ENCODE results near the gene RAPGEF6.
"Not testable (repeated sequence)": the region's sequence is repeated elsewhere in the genome, so short reads cannot be mapped to it uniquely, and the experiment has no call there.

The RAPGEF6 gene

DNA sequence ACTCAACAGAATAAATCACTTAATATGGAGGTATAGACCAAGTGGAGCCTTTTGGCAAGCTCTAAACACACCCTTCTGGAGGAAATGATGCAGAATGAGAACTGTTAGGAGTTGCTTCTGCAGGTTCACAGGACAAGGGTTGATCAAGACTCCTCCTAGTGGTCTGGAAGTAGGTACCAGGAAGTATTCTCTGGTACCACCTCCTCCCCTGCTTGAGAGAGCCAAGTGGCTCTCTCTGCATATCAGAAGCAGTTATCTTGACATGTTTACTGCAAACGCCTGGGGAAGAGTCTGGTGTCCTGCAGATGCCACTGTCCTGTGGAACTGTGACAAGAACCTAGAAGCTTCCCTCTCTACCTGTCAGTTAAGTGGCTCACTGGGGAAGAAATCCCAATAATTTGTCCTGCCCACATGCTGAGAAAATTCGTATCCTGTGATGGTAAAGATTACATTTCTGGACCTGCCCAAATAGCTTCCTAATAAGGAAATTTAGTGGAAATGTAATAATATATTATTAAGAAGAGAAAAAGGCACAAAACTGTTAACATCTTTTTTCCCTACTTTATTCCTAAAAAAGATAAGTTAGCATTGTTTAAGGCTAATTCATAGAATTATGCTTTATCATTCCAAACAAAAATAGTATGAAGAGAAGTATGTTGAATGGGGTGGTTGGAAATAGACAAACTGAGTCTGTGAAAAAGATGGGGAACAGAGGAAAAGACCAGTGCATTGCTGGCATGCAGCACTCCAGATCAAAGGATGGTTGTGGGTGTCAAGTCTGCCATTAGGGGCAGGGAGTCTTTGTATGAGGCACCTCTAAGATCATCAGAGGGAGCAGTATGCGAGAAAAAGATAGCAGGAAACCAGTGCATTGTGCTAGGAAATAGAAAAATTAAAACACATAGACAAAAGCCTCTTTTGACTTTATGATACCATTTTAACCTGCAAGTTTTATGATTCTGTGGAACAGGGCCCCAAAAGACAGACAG is 252.3 kb downstream of the RAPGEF6 start:
- no peak for DNase-seq

DNA sequence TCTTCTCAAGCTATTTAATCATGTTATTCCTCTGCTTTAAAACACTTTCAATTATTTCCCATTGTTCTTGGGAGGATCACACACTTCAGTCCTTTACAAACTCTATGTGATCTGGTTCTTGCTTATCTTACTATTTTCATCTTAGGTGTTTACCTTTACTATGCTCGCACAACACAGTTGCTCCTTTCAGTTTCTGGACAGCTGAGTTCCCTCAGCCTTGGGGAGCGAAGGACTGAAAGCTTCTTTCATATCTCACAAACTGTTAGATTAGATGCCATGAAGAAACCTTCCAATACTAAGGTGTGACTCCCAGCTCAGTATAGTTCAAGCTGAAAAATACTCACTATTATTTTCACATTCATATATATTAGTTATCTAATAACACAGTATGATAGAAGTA is 253.3 kb downstream of the RAPGEF6 start:
- no peak for DNase-seq

GRCh38 chr5:131381021-131381420 is 254.0 kb downstream of the RAPGEF6 start:
- no peak for DNase-seq

- not testable (repeated sequence) for DNase-seq
Observed at GRCh38 chr5:131380238-131380637, 254.8 kb downstream of the RAPGEF6 start.

DNA sequence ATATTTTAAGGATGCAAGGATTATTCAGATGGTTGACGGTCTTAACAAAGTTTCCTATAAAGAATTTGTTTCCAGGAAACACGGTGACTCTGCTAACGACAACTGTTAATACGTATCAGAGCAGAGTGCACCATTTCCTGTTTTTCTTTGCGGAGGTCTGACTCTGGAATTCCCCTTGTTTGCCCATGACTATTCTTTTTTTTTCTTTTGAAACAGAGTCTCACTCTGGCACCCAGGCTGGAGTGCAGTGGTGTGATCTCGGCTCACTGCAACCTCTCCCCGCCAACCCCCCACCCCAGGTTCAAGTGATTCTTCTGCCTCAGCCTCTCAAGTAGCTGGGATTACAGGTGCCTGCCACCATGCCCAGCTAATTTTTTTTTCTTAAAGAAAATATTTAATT is 255.3 kb downstream of the RAPGEF6 start:
- DNase-seq = no peak

DNA sequence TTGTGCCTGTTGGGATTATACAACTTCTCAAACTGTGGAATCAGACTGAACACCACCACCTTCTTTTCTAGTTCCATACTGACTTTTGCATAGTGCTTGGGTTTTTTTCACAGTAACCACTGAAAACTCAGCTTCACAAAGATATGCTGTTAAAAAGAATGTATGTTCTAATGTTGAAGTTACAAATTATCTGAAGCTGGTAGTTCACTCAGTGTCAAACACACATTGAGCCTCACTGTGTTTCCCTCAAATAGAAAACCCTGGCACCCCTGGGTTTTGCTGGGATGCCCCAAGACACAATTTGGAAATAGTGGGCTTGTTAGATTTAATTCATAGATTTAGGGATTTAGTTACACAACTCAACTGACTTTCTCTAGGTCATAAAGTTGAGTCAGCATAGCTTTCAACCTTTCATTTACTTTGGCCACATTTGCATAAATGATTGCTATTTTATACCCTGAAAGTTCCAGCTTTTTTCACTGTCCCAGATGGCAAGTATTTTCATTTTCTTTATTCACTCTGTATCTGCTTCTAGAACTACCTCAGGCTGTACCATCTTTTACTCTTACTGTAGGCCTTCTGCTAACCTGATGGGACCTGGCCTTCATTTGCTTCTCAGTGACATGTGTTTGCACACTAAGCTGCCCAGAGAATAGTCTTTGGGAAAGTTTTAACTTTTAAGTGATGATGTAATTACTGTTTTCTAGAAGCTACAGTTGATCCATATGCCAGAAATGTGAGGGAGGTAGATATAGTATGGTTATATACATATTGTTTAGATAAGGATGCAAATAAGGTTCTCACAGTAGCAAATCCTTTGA is 256.1 kb downstream of the RAPGEF6 start:
- DNase-seq = no peak

DNA sequence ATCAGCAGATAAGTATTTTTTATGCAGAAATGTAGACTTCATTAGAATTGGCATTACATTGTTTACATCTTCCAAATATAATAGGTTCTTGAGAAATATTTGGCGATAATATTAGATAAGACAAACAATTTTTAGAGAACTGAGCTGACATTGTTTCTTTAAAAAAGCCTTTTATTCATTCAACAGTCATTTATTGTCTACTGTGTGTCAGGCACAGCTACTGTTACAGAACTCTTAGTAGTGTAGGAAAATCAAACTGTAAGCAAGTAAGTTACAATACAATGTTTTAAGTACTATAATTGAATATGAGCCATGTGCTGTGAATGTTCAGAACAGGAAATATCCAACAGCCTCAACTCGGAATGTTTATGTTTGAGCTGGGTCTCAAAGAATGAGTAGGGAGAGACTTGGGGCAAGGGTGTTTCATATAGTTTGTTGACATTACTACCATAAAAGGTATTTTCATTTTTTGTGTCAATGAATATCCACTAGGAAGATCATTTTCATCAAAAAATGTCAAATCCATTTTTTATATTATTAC is 257.2 kb downstream of the RAPGEF6 start:
- no peak for DNase-seq

DNA sequence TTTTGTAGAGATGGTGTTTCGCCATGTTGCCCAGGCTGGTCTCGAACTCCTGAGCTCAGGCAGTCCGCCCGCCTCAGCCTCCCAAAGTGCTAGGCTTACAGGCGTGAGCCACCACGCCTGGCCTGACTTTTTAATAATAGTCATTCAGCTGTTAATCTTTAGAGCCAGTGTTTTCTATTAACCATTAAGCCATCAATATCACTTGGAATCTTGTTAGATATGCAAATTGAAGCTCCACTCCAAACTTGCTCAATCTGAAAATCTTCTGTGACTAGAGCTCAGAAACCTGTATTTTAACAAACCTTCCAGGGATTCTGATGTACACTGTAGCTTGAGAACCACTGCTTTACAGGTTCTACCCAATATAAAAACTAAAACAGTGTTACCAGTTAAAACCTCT is 257.7 kb downstream of the RAPGEF6 start:
- no peak for DNase-seq

GRCh38 chr5:131375351-131375750 is 259.7 kb downstream of the RAPGEF6 start:
- no peak for DNase-seq

Data from NCI-H1105 (cell line).